SK-N-SH treated with all-trans-retinoic acid at 6 μM for 48 hours (cell line): ENCODE data around the gene HAPSTR1.

Experiments used
- ATAC-seq: fragments of 200-7000 bp; cut with Tn5 transposase; 3 replicates; pipeline ENCODE4 v1.9.1; 2020; ENCODE audit warnings: mild to moderate bottlenecking, moderate library complexity
- ARNTL ChIP-seq: fragments of 450-650 bp; formaldehyde crosslinking; IDR thresholded peaks from 2 replicates; pipeline ENCODE4 v1.5.0; 2020; ENCODE audit warnings: low read depth, mild to moderate bottlenecking, moderate library complexity, borderline replicate concordance
- BACH2 ChIP-seq: fragments of 250-450 bp; sonication (Bioruptor Pico); IDR thresholded peaks from 2 replicates; pipeline ENCODE4 v1.9.0; 2021; ENCODE audit warnings: mild to moderate bottlenecking, borderline replicate concordance
- CSRNP3 ChIP-seq: fragments of 250-450 bp; sonication (Bioruptor Pico); IDR thresholded peaks from 2 replicates; pipeline ENCODE4 v1.5.1; 2021; ENCODE audit warnings: mild to moderate bottlenecking, moderate library complexity
- ESRRG ChIP-seq: fragments of 250-450 bp; sonication (Bioruptor Pico); IDR thresholded peaks from 2 replicates; pipeline ENCODE4 v1.6.1; 2021; ENCODE audit warnings: mild to moderate bottlenecking
- GLIS3 ChIP-seq: fragments of 250-450 bp; sonication (Bioruptor Pico); IDR thresholded peaks from 2 replicates; pipeline ENCODE4 v1.5.0; 2020; ENCODE audit warnings: mild to moderate bottlenecking, moderate library complexity
- ISL1 ChIP-seq: fragments of 250-450 bp; sonication (Bioruptor Pico); IDR thresholded peaks from 2 replicates; pipeline ENCODE4 v2.1.2; 2022; ENCODE audit warnings: mild to moderate bottlenecking, moderate library complexity
- OSR1 ChIP-seq: fragments of 250-450 bp; sonication (Bioruptor Pico); IDR thresholded peaks from 2 replicates; pipeline ENCODE4 v1.8.0; 2022; ENCODE audit warnings: moderate library complexity, mild to moderate bottlenecking, inconsistent platforms
- PPARA ChIP-seq: fragments of 250-450 bp; sonication (Bioruptor Pico); IDR thresholded peaks from 2 replicates; pipeline ENCODE4 v1.5.0; 2020; ENCODE audit warnings: mild to moderate bottlenecking, borderline replicate concordance
- RARB ChIP-seq: fragments of 250-450 bp; sonication (Bioruptor Pico); IDR thresholded peaks from 2 replicates; pipeline ENCODE4 v1.8.0; 2021; ENCODE audit warnings: mild to moderate bottlenecking, moderate library complexity
- SNAI2 ChIP-seq: fragments of 250-450 bp; sonication (Bioruptor Pico); IDR thresholded peaks from 2 replicates; pipeline ENCODE4 v1.5.0; 2020; ENCODE audit warnings: mild to moderate bottlenecking, moderate library complexity
- TCF4 ChIP-seq: fragments of 250-450 bp; sonication (Bioruptor Pico); IDR thresholded peaks from 2 replicates; pipeline ENCODE4 v1.8.0; 2021; ENCODE audit warnings: mild to moderate bottlenecking, moderate library complexity, borderline replicate concordance
- TOX ChIP-seq: fragments of 250-450 bp; sonication (Bioruptor Pico); IDR thresholded peaks from 2 replicates; pipeline ENCODE4 v1.8.0; 2021; ENCODE audit warnings: mild to moderate bottlenecking, moderate library complexity, borderline replicate concordance
- TSHZ2 ChIP-seq: fragments of 250-450 bp; sonication (Bioruptor Pico); IDR thresholded peaks from 2 replicates; pipeline ENCODE4 v1.5.0; 2020; ENCODE audit warnings: mild to moderate bottlenecking, moderate library complexity
- ZC3H10 ChIP-seq: fragments of 250-450 bp; sonication (Bioruptor Pico); IDR thresholded peaks from 2 replicates; pipeline ENCODE4 v1.5.1; 2021; ENCODE audit warnings: mild to moderate bottlenecking, moderate library complexity
- ZFP3 ChIP-seq: fragments of 250-450 bp; sonication (Bioruptor Pico); IDR thresholded peaks from 2 replicates; pipeline ENCODE4 v1.5.0; 2020; ENCODE audit warnings: mild to moderate bottlenecking, moderate library complexity
- ZFP30 ChIP-seq: fragments of 450-650 bp; formaldehyde crosslinking; IDR thresholded peaks from 2 replicates; pipeline ENCODE4 v1.5.0; 2022; ENCODE audit warnings: mild to moderate bottlenecking, moderate library complexity
- ZNF565 ChIP-seq: fragments of 450-650 bp; formaldehyde crosslinking; conservative IDR thresholded peaks from 2 replicates; pipeline ENCODE4 v1.5.0; 2020; ENCODE audit warnings: low read depth, mild to moderate bottlenecking, moderate library complexity
- ZNF70 ChIP-seq: fragments of 450-650 bp; formaldehyde crosslinking; IDR thresholded peaks from 2 replicates; pipeline ENCODE4 v1.5.0; 2020; ENCODE audit warnings: mild to moderate bottlenecking, moderate library complexity
- ZNF8 ChIP-seq: fragments of 450-650 bp; formaldehyde crosslinking; IDR thresholded peaks from 2 replicates; pipeline ENCODE4 v1.5.0; 2020; ENCODE audit warnings: mild to moderate bottlenecking, moderate library complexity
- TF ChIP-seq, protein P1 (sequence below): fragments of 250-450 bp; sonication (Bioruptor Pico); IDR thresholded peaks from 2 replicates; pipeline ENCODE4 v1.5.1; 2020; ENCODE audit warnings: low read depth, mild to moderate bottlenecking, moderate library complexity
- TF ChIP-seq, protein P2 (sequence below): fragments of 250-450 bp; sonication (Bioruptor Pico); IDR thresholded peaks from 2 replicates; pipeline ENCODE4 v1.8.0; 2021; ENCODE audit warnings: low read depth, mild to moderate bottlenecking, moderate library complexity, borderline replicate concordance
- TF ChIP-seq, protein P3 (sequence below): fragments of 250-450 bp; sonication (Bioruptor Pico); IDR thresholded peaks from 2 replicates; pipeline ENCODE4 v1.8.0; 2020; ENCODE audit warnings: mild to moderate bottlenecking, moderate library complexity, borderline replicate concordance

HAPSTR1 gene

DNA sequence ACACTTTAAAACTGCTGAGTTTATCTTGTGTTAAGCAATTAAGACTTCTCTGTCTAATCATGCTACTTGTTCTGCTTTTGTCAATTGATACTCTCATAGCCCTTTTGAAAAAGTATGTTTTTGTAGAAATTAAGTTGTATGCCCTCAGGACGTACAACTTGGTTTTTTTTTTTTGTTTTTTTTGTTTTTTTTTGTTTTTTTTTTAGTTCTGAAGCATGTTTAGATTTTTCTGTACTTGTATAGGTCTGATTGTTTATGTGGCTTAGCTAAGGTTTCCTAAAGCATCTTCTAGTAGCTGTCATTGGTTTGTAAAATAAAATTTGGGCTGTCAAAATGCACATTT lies 21.4 kb downstream of the HAPSTR1 start:
- no peak for ATAC-seq
- TF ChIP-seq GLIS3 (CRISPR knock-in tag) (no peak), PPARA (no peak), ZFP30 (CRISPR knock-in tag) (no peak), TSHZ2 (no peak), TOX (CRISPR knock-in tag) (no peak), BACH2 (CRISPR knock-in tag) (no peak), ZNF70 (CRISPR knock-in tag) (no peak), TCF4 (no peak), RARB (CRISPR knock-in tag) (no peak), ARNTL (CRISPR knock-in tag) (no peak), CSRNP3 (CRISPR knock-in tag) (no peak), ZNF565 (CRISPR knock-in tag) (no peak), ESRRG (no peak)
- TF ChIP-seq, protein P1, sequence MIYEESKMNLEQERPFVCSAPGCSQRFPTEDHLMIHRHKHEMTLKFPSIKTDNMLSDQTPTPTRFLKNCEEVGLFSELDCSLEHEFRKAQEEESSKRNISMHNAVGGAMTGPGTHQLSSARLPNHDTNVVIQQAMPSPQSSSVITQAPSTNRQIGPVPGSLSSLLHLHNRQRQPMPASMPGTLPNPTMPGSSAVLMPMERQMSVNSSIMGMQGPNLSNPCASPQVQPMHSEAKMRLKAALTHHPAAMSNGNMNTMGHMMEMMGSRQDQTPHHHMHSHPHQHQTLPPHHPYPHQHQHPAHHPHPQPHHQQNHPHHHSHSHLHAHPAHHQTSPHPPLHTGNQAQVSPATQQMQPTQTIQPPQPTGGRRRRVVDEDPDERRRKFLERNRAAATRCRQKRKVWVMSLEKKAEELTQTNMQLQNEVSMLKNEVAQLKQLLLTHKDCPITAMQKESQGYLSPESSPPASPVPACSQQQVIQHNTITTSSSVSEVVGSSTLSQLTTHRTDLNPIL (CRISPR knock-in tag): no peak
- TF ChIP-seq, protein P2, sequence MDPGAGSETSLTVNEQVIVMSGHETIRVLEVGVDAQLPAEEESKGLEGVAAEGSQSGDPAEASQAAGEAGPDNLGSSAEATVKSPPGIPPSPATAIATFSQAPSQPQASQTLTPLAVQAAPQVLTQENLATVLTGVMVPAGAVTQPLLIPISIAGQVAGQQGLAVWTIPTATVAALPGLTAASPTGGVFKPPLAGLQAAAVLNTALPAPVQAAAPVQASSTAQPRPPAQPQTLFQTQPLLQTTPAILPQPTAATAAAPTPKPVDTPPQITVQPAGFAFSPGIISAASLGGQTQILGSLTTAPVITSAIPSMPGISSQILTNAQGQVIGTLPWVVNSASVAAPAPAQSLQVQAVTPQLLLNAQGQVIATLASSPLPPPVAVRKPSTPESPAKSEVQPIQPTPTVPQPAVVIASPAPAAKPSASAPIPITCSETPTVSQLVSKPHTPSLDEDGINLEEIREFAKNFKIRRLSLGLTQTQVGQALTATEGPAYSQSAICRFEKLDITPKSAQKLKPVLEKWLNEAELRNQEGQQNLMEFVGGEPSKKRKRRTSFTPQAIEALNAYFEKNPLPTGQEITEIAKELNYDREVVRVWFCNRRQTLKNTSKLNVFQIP (CRISPR knock-in tag): no peak
- TF ChIP-seq, protein P3, sequence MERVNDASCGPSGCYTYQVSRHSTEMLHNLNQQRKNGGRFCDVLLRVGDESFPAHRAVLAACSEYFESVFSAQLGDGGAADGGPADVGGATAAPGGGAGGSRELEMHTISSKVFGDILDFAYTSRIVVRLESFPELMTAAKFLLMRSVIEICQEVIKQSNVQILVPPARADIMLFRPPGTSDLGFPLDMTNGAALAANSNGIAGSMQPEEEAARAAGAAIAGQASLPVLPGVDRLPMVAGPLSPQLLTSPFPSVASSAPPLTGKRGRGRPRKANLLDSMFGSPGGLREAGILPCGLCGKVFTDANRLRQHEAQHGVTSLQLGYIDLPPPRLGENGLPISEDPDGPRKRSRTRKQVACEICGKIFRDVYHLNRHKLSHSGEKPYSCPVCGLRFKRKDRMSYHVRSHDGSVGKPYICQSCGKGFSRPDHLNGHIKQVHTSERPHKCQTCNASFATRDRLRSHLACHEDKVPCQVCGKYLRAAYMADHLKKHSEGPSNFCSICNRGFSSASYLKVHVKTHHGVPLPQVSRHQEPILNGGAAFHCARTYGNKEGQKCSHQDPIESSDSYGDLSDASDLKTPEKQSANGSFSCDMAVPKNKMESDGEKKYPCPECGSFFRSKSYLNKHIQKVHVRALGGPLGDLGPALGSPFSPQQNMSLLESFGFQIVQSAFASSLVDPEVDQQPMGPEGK: no peak

- no peak for ATAC-seq
- TF ChIP-seq TOX (CRISPR knock-in tag) (no peak), ZNF8 (CRISPR knock-in tag) (no peak), GLIS3 (CRISPR knock-in tag) (no peak), TSHZ2 (no peak), ESRRG (no peak)
Observed at GRCh38 chr16:9113707-9114106, 22.3 kb downstream of the HAPSTR1 start.

- ATAC-seq: no peak
- no peak for TF ChIP-seq GLIS3 (CRISPR knock-in tag)
- TF ChIP-seq ISL1 (CRISPR knock-in tag): no peak
- no peak for TF ChIP-seq TSHZ2
- TF ChIP-seq BACH2 (CRISPR knock-in tag): no peak
- TF ChIP-seq, protein P3: no peak
- TF ChIP-seq ESRRG: no peak
- no peak for TF ChIP-seq SNAI2 (CRISPR knock-in tag)
- no peak for TF ChIP-seq ZNF8 (CRISPR knock-in tag)
- no peak for TF ChIP-seq ZFP3 (CRISPR knock-in tag)
- no peak for TF ChIP-seq ZC3H10 (CRISPR knock-in tag)
- TF ChIP-seq OSR1 (CRISPR knock-in tag): no peak
- no peak for TF ChIP-seq ARNTL (CRISPR knock-in tag)
Observed at GRCh38 chr16:9114112-9114511, 22.7 kb downstream of the HAPSTR1 start.
